HCT116 (cell line): ENCODE results near the gene KRT77. TPM values are rescaled to one million over a fixed set of nuclear protein-coding genes. Genes with fewer than 3 reads are reported as not detected.

Source experiments
- ATAC-seq: fragments of 200-7000 bp; cut with Tn5 transposase; 2 replicates; pipeline ENCODE4 v1.9.1; 2020; ENCODE audit warnings: mild to moderate bottlenecking, moderate library complexity
- BruUV-seq: library from RNA; stranded (reverse); fragments of 400-500 nt; replicated peaks from 2 replicates; lab custom pipeline; 2021; lab: Mats Ljungman, UMichigan
- CTCF ChIA-PET: fragments of 300-600 bp; sonication (Branson Sonifier 250); formaldehyde crosslinking; loops from one replicate; lab custom pipeline; 2021; ENCODE audit warnings: antibody characterized with exemption; lab: Charles Lee
- POLR2A ChIA-PET: fragments of 300-600, 350-600 bp; sonication (Branson Sonifier 250); formaldehyde crosslinking; loops from one replicate; lab custom pipeline; 2021; ENCODE audit warnings: antibody characterized with exemption; lab: Charles Lee
- RAD21 ChIA-PET, 2 experiments: fragments of 300-600 bp; sonication (Branson Sonifier 250); formaldehyde crosslinking; loops; one replicate each; lab custom pipeline; 2023; ENCODE audit warnings: low total read pairs in 2 of 2; ENCODE audit not compliant: uncharacterized antibody in 2 of 2, unreplicated experiment in 2 of 2, low non-redundant PET in 1 of 2; lab: Charles Lee
- DNase-seq: peaks from one replicate; pipeline ENCODE4 v3.0.0-alpha.2; 2010; ENCODE audit warnings: low read depth, low spot score
- H2AFZ ChIP-seq: fragments of 200-600 bp; shearing (Covaris generic), sonication (generic); 2 replicates; pipeline ENCODE4 v1.6.1; 2017; ENCODE audit warnings: low read depth, mixed run types, mixed read lengths, antibody characterized with exemption, low read length; ENCODE audit not compliant: poor library complexity, severe bottlenecking
- H3K27ac ChIP-seq: 2 replicates; pipeline ENCODE4 v1.5.1; 2012; ENCODE audit warnings: low read depth, low read length
- H3K27me3 ChIP-seq: fragments of 200-600 bp; sonication (generic); 2 replicates; pipeline ENCODE4 v1.6.1; 2016; ENCODE audit warnings: mixed run types, low read length, mixed read lengths; ENCODE audit not compliant: insufficient read depth
- H3K36me3 ChIP-seq, 2 experiments: fragments of 200-500 bp in 1 of 2; fragments of 200-600 bp in 1 of 2; sonication (Bioruptor generic) in 1 of 2; sonication (generic) in 1 of 2; 2 replicates each; pipeline versions ENCODE4 v1.5.1 to v1.6.1; 2014 to 2016; ENCODE audit warnings: low read length in 2 of 2, inconsistent platforms in 1 of 2, mixed read lengths in 1 of 2, mixed run types in 1 of 2; ENCODE audit not compliant: insufficient read depth in 2 of 2, control insufficient read depth in 1 of 2
- H3K4me1 ChIP-seq, 2 experiments: fragments of 200-600 bp in 1 of 2; sonication (generic) in 1 of 2; 2 replicates each; pipeline versions ENCODE4 v1.5.1 to v1.6.1; 2012 to 2017; ENCODE audit warnings: low read length in 2 of 2, inconsistent platforms in 1 of 2, mild to moderate bottlenecking in 1 of 2, mixed read lengths in 1 of 2, mixed run types in 1 of 2, moderate library complexity in 1 of 2; ENCODE audit not compliant: insufficient read depth in 2 of 2, control insufficient read depth in 1 of 2
- H3K4me2 ChIP-seq: fragments of 200-600 bp; sonication (generic); 2 replicates; pipeline ENCODE4 v1.6.1; 2017; ENCODE audit warnings: mixed run types, low read length, mixed read lengths
- H3K4me3 ChIP-seq, 2 experiments: fragments of 200-600 bp in 1 of 2; sonication (generic) in 1 of 2; replicated peaks in 1 of 2; 2 replicates each; pipeline ENCODE4 v1.5.1; 2011 to 2016; ENCODE audit warnings: low read length in 2 of 2, control low read depth in 1 of 2, low read depth in 1 of 2, mild to moderate bottlenecking in 1 of 2, mixed read lengths in 1 of 2, mixed run types in 1 of 2
- H3K79me2 ChIP-seq: fragments of 200-600 bp; sonication (generic); 2 replicates; pipeline ENCODE4 v1.6.1; 2017; ENCODE audit warnings: mild to moderate bottlenecking, mixed run types, low read length, moderate library complexity, mixed read lengths; ENCODE audit not compliant: insufficient read depth
- H3K9ac ChIP-seq: fragments of 200-600 bp; sonication (generic); 2 replicates; pipeline ENCODE4 v1.6.1; 2016; ENCODE audit warnings: low read length, mixed read lengths
- H3K9me2 ChIP-seq: fragments of 200-600 bp; sonication (generic), shearing (Covaris generic); 2 replicates; pipeline ENCODE4 v1.6.1; 2017; ENCODE audit warnings: mixed run types, mild to moderate bottlenecking, moderate library complexity; ENCODE audit not compliant: insufficient read depth
- H3K9me3 ChIP-seq, 2 experiments: fragments of 200-500 bp in 1 of 2; fragments of 200-600 bp in 1 of 2; sonication (Bioruptor generic) in 1 of 2; sonication (generic) in 1 of 2; 2 replicates each; pipeline ENCODE4 v1.6.1; 2014 to 2017; ENCODE audit warnings: low read length in 2 of 2, mixed read lengths in 2 of 2, inconsistent platforms in 1 of 2, low read depth in 1 of 2, mild to moderate bottlenecking in 1 of 2, mixed run types in 1 of 2, moderate library complexity in 1 of 2; ENCODE audit not compliant: control insufficient read depth in 1 of 2, insufficient read depth in 1 of 2
- H4K20me1 ChIP-seq: fragments of 200-600 bp; sonication (generic), shearing (Covaris generic); 2 replicates; pipeline ENCODE4 v1.6.1; 2017; ENCODE audit warnings: mixed run types, mild to moderate bottlenecking, moderate library complexity; ENCODE audit not compliant: insufficient read depth
- EGR1 ChIP-seq: IDR thresholded peaks from 2 replicates; pipeline ENCODE4 v1.6.1; 2012; ENCODE audit warnings: low read depth
- EZH2phosphoT487 ChIP-seq: fragments of 200-600 bp; IDR thresholded peaks from 2 replicates; pipeline ENCODE4 v1.6.1; 2018; ENCODE audit warnings: antibody characterized with exemption, borderline replicate concordance
- FOSL1 ChIP-seq: IDR thresholded peaks from 2 replicates; pipeline ENCODE4 v1.6.1; 2012; ENCODE audit warnings: low read depth
- JUND ChIP-seq: IDR thresholded peaks from 2 replicates; pipeline ENCODE4 v1.6.1; 2012
- MAX ChIP-seq: IDR thresholded peaks from 2 replicates; pipeline ENCODE4 v1.6.1; 2012
- POLR2A ChIP-seq: IDR thresholded peaks from 2 replicates; pipeline ENCODE4 v1.7.0; 2011; ENCODE audit warnings: borderline replicate concordance; ENCODE audit not compliant: insufficient read depth, insufficient read length; ENCODE audit errors: extremely low read depth
- POLR2AphosphoS5 ChIP-seq: IDR thresholded peaks from 2 replicates; pipeline ENCODE4 v1.6.1; 2011; ENCODE audit warnings: mild to moderate bottlenecking, low read depth, low read length, moderate library complexity
- REST ChIP-seq: IDR thresholded peaks from 2 replicates; pipeline ENCODE4 v1.6.1; 2012; ENCODE audit warnings: low read depth
- SIN3A ChIP-seq: IDR thresholded peaks from 2 replicates; pipeline ENCODE4 v1.6.1; 2012; ENCODE audit warnings: low read depth
- TCF7L2 ChIP-seq: IDR thresholded peaks from 2 replicates; pipeline ENCODE4 v1.7.0; 2011; ENCODE audit warnings: borderline replicate concordance, inconsistent platforms; ENCODE audit not compliant: insufficient read depth, insufficient read length; ENCODE audit errors: extremely low read depth
- YY1 ChIP-seq: IDR thresholded peaks from 2 replicates; pipeline ENCODE4 v1.6.1; 2011; ENCODE audit warnings: low read length, low read depth, moderate library complexity, mild to moderate bottlenecking; ENCODE audit not compliant: insufficient replicate concordance; ENCODE audit errors: extremely low read depth
- ZBTB33 ChIP-seq: IDR thresholded peaks from 2 replicates; pipeline ENCODE4 v1.6.1; 2011; ENCODE audit warnings: mild to moderate bottlenecking, low read length, moderate library complexity; ENCODE audit not compliant: insufficient replicate concordance; ENCODE audit errors: extremely low read depth
- ZFX ChIP-seq: fragments of 450-650 bp; IDR thresholded peaks from 2 replicates; pipeline ENCODE4 v1.6.1; 2017
- ZNF274 ChIP-seq: fragments of 200-500 bp; sonication (Bioruptor generic); IDR thresholded peaks from 2 replicates; pipeline ENCODE4 v1.6.1; 2014; ENCODE audit warnings: mild to moderate bottlenecking, low read depth, low read length, inconsistent platforms
- intact Hi-C: fragments of 100-400 bp; cut with micrococcal nuclease; formaldehyde crosslinking; loops from 2 replicates; pipeline ENCODE4 v1.10.0; 2022
- total RNA-seq: library from RNA; stranded (reverse); gene quantifications from one replicate; pipeline ENCODE4 v1.2.1, GENCODE V29; 2021; ENCODE audit not compliant: unreplicated experiment
- TF ChIP-seq, protein P1 (sequence below), 3 experiments: fragments of 200-600 bp in 1 of 3; sonication (generic) in 1 of 3; IDR thresholded peaks in 2 of 3; conservative IDR thresholded peaks in 1 of 3; 2 replicates each; pipeline ENCODE4 v1.5.1; 2012 to 2017; ENCODE audit warnings: low read depth in 2 of 3, low read length in 2 of 3, antibody characterized with exemption in 1 of 3, borderline replicate concordance in 1 of 3, control low read depth in 1 of 3, mild to moderate bottlenecking in 1 of 3, mixed read lengths in 1 of 3, mixed run types in 1 of 3, moderate library complexity in 1 of 3; ENCODE audit not compliant: insufficient read depth in 1 of 3
- TF ChIP-seq, protein P2 (sequence below): IDR thresholded peaks from 2 replicates; pipeline ENCODE4 v1.6.1; 2012

Gene KRT77
- total RNA-seq, 1 experiment from 2014 or later, result not detected

GRCh38 chr12:52701281-52701680, 2.0 kb downstream of the KRT77 start:
- Histone ChIP-seq H3K27ac (no peak overlapping the region), H3K4me1 (no peaks in the 10 kb centered on the region), H3K4me2 (no peak overlapping the region), H3K9me2 (no peaks in the 10 kb centered on the region), H3K79me2 (no peaks in the 10 kb centered on the region), H3K4me3 (no peak overlapping the region), H3K27me3 (peaks cover 9% of the 10 kb centered on the region; the same call in 1 of the 2 replicates), H3K36me3 (no peaks in the 10 kb centered on the region), H3K9me3 (no peaks in the 10 kb centered on the region), H2AFZ (no peak overlapping the region), H3K9ac (no peak overlapping the region), H4K20me1 (no peaks in the 10 kb centered on the region)
- CTCF ChIA-PET, result no interaction called here
- BruUV-seq, result no TSS peak
- RAD21 ChIA-PET, result no interaction called here
- DNase-seq, result no peak
- intact Hi-C loops, result no loop called here
- ATAC-seq, result no peak
- no peak for TF ChIP-seq EGR1
- TF ChIP-seq ZFX, result no peak
- TF ChIP-seq POLR2A, result no peak
- TF ChIP-seq ZBTB33, result no peak
- TF ChIP-seq POLR2AphosphoS5, result no peak
- TF ChIP-seq ZNF274, result no peak
- TF ChIP-seq, protein P1, sequence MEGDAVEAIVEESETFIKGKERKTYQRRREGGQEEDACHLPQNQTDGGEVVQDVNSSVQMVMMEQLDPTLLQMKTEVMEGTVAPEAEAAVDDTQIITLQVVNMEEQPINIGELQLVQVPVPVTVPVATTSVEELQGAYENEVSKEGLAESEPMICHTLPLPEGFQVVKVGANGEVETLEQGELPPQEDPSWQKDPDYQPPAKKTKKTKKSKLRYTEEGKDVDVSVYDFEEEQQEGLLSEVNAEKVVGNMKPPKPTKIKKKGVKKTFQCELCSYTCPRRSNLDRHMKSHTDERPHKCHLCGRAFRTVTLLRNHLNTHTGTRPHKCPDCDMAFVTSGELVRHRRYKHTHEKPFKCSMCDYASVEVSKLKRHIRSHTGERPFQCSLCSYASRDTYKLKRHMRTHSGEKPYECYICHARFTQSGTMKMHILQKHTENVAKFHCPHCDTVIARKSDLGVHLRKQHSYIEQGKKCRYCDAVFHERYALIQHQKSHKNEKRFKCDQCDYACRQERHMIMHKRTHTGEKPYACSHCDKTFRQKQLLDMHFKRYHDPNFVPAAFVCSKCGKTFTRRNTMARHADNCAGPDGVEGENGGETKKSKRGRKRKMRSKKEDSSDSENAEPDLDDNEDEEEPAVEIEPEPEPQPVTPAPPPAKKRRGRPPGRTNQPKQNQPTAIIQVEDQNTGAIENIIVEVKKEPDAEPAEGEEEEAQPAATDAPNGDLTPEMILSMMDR (IDR thresholded peaks at IDR 0.05 in 2 of 3, conservative IDR thresholded peaks at IDR 0.05 in 1 of 3; ENCODE audit: borderline replicate concordance in 1 of 3, insufficient read depth in 1 of 3, low read depth in 2 of 3, low read length in 2 of 3), result no peak
- TF ChIP-seq FOSL1, result no peak
- TF ChIP-seq TCF7L2, result no peak
- TF ChIP-seq JUND, result no peak
- TF ChIP-seq, protein P2, sequence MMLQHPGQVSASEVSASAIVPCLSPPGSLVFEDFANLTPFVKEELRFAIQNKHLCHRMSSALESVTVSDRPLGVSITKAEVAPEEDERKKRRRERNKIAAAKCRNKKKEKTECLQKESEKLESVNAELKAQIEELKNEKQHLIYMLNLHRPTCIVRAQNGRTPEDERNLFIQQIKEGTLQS, result no peak
- no peak for TF ChIP-seq SIN3A
- no peak for TF ChIP-seq REST
- no peak for TF ChIP-seq MAX
- no peak for TF ChIP-seq YY1
- TF ChIP-seq EZH2phosphoT487, result no peak
- POLR2A ChIA-PET, result no interaction called here
